Coronary artery (tissue), 2 donors: Measurements from ENCODE around the gene DPPA2.

Experiments used
- DNase-seq: peaks from one replicate; pipeline ENCODE4 v3.0.0-alpha.2; 2017; ENCODE audit warnings: low spot score
- H3K27ac ChIP-seq, 2 donors: fragments of 200-600 bp; sonication (generic); one replicate each; pipeline ENCODE4 v1.5.1; 2016 to 2019
- H3K4me3 ChIP-seq: fragments of 200-600 bp; sonication (generic); 2 replicates; pipeline ENCODE4 v1.5.1; 2016; ENCODE audit warnings: mild to moderate bottlenecking, moderate library complexity
- TF ChIP-seq, protein P1 (sequence below): fragments of 200-600 bp; sonication (generic); IDR thresholded peaks from one replicate; pipeline ENCODE4 v1.5.1; 2019; ENCODE audit warnings: antibody characterized with exemption

DPPA2 gene

DNA sequence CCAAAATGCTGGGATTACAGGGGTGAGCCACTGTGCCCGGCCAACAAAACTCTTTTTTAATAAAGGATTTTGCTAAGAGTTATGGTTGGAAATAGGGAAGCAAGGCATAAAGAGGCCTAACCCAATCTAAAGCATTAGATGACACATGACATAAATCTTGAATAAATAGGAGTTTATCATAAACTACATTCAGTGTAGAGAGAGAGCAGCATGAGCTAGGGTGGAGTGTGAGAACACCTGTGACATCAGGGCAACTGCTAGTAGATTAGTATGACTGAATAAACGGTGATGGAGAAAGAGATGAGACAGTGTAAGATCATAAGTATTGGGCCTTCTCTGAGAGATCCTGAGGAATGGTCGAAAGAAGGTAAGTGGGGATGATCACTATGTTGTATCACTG is 63.7 kb downstream of the DPPA2 start:
- DNase-seq = no peak
- H3K4me3 ChIP-seq = no peak overlapping the region
- TF ChIP-seq, protein P1, sequence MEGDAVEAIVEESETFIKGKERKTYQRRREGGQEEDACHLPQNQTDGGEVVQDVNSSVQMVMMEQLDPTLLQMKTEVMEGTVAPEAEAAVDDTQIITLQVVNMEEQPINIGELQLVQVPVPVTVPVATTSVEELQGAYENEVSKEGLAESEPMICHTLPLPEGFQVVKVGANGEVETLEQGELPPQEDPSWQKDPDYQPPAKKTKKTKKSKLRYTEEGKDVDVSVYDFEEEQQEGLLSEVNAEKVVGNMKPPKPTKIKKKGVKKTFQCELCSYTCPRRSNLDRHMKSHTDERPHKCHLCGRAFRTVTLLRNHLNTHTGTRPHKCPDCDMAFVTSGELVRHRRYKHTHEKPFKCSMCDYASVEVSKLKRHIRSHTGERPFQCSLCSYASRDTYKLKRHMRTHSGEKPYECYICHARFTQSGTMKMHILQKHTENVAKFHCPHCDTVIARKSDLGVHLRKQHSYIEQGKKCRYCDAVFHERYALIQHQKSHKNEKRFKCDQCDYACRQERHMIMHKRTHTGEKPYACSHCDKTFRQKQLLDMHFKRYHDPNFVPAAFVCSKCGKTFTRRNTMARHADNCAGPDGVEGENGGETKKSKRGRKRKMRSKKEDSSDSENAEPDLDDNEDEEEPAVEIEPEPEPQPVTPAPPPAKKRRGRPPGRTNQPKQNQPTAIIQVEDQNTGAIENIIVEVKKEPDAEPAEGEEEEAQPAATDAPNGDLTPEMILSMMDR = no peak
- H3K27ac ChIP-seq = no peak overlapping the region
